ENCODE results near the gene KPNA5. TPM values are rescaled to one million over a fixed set of nuclear protein-coding genes. Genes with fewer than 3 reads are reported as not detected.

KPNA5 gene
- total RNA-seq, 1 experiment from 2014 or later: 8.6 TPM

GRCh38 chr6:116764961-116765841, 84.2 kb downstream of the KPNA5 start, which contains the start of gene FAM162B:
TSS of gene FAM162B (minus strand) at chr6:116765719. CDS start at chr6:116765576, 143 bp downstream.
- in situ Hi-C loops (cut with HindIII; ENCODE audit: low pct_unique_long_range_greater_than_20kb, low sequenced_read_pairs): no loop called here
- no peak for DNase-seq (ENCODE audit: low read depth, low spot score)

DNA sequence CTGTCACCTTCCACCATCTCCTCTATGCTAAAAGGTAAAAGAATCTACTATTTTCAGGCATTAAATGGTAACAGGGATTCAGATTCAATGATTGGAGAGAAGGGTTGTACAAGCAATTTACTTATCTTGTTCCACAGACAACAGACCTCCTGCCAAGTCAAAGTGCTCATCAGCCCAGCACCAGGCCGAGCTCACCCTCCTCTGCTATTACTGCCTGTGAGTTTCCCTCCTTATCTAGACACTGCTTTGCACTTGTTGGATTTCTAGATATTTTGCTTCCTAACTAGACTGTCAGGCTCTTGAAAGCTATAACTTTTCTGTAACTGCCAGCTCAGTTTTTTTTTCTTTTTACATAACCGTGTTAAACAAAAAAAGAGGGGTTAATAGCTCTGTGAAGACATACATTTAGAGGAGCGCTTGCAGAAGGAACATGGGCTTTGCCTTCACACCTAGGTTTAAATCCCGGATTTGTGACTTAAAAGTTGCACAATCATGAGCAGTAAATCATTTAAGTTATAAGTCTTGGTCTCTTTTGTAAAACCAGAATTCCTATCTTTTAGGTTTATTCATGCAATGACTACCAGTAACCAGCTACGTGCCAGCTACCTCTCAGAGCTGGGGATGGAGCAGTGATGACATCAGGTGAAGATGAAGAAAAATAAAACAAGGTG, 85.6 kb downstream of the KPNA5 start:
- DNase-seq (ENCODE audit: low read depth, low spot score): no peak
- in situ Hi-C loops (cut with HindIII; ENCODE audit: low pct_unique_long_range_greater_than_20kb, low sequenced_read_pairs): no loop called here

DNA sequence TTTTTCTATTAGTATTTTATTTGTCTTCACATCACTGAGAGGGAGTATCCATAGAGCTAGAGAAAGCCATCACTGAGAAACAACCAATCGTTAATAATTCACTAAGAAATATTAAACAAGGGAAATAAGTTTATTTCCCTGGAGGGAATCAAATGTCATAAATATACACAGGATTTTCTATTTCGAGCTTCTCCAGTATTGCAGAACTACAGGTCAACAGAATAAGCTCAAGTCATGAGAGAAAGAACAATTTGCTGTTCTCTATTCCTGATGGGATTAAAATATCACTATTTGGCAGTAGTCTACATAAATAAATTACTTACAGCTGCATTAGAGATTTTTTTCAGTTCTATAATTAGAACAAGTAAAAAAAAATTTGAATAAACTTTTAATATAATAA, 86.7 kb downstream of the KPNA5 start:
- no peak for DNase-seq (ENCODE audit: low read depth, low spot score)
- in situ Hi-C loops (cut with HindIII; ENCODE audit: low pct_unique_long_range_greater_than_20kb, low sequenced_read_pairs): no loop called here

DNA sequence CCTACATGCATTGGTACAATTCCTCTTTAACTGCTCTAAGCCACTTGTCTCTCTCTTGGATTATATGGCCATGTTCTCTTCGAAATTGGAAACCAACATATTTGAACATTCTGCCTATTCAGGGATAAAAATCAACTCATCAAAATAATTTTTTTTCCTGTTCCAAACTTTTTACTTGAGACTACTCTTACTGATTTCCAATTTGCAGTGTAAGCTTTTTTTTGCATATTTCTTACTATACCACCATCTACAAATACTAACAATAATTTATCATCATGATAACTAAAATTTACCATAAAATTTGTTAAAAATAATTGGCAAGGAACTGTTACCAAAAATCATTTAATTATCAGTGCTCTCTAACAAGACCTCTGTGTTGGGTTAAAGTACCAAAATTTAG, 91.4 kb downstream of the KPNA5 start:
- in situ Hi-C loops (cut with HindIII; ENCODE audit: low pct_unique_long_range_greater_than_20kb, low sequenced_read_pairs): no loop called here
- no peak for DNase-seq (ENCODE audit: low read depth, low spot score)

GRCh38 chr6:116773886-116774285, 92.9 kb downstream of the KPNA5 start:
- in situ Hi-C loops (cut with HindIII; ENCODE audit: low pct_unique_long_range_greater_than_20kb, low sequenced_read_pairs): no loop called here
- DNase-seq (ENCODE audit: low read depth, low spot score): no peak

DNA sequence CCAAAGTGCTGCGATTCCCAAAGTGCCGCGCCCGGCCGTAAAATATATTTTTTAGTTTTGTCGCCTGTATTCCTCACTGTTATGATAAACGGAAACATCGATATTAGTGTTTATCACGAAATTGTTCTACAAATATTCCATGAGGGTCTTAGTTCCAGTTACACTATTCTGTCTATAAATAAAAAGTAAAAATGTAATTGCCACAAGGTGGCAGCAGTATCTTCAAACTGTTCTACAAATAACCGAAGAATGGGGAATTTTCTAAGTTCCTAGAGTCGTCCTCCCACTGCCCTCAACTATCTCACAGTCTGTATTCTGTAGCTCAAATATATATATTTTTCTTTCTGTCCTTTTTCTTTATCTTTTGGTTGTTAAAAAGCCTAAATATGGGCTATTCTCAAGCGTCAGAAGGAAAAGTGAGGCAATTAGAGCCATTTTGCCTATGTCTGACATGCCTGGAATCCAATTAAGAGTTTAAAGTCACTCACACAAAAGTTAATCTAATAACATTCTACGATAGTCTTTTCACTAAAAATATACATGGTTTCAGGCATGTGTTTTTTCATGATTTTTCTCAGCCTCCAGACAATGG, 98.7 kb downstream of the KPNA5 start:
- in situ Hi-C loops (cut with HindIII; ENCODE audit: low pct_unique_long_range_greater_than_20kb, low sequenced_read_pairs): no loop called here
- peak; percentile 66 for DNase-seq (ENCODE audit: low read depth, low spot score)

DNA sequence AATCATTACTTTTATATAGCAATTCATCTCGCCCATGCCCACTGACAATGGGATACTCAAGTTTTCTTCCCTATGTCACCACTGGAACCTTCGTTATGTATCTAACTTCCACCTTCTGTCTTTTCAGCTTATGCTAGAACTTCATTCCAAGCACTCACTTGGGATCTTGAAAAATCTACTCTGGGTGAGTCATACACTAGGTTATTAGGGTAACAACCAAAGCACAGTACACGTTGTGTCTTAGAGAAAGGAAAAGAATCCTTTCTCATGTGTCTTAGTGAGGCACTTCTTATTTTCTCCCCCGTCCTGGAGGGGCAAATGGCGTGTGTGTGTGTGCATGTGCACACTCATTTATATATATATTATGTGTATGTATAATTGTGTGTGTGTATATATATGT, 102.8 kb downstream of the KPNA5 start:
- DNase-seq (ENCODE audit: low read depth, low spot score): no peak
- in situ Hi-C loops (cut with HindIII; ENCODE audit: low pct_unique_long_range_greater_than_20kb, low sequenced_read_pairs): no loop called here

Other genes with a start within 250 kb of the KPNA5 start
- gene CALHM6, start 219.8 kb upstream of the KPNA5 start, total RNA-seq (2014; rRNA removed; shearing (Covaris generic)): 0.56 and 2.1 TPM in 2 replicates
- gene CALHM5, start 169.6 kb upstream of the KPNA5 start, total RNA-seq (2014; rRNA removed; shearing (Covaris generic)): 0.05 TPM in 1 of 2 replicates, not detected in the other
- 0.21 TPM in 1 of 2 replicates, not detected in the other for gene TRAPPC3L, start 135.5 kb upstream of the KPNA5 start, total RNA-seq (2014; rRNA removed; shearing (Covaris generic))
- 0.16 TPM in 1 of 2 replicates, not detected in the other for gene CALHM4, start 127.5 kb upstream of the KPNA5 start, total RNA-seq (2014; rRNA removed; shearing (Covaris generic))
- 53.8 and 57.2 TPM in 2 replicates for gene RWDD1, start 109.7 kb upstream of the KPNA5 start, total RNA-seq (2014; rRNA removed; shearing (Covaris generic))
- gene RSPH4A, start 64.7 kb upstream of the KPNA5 start, total RNA-seq (2014; rRNA removed; shearing (Covaris generic)): 0.21 TPM in 1 of 2 replicates, not detected in the other
- gene ZUP1, start 12.4 kb upstream of the KPNA5 start, total RNA-seq (2014; rRNA removed; shearing (Covaris generic)): 14.1 and 15.9 TPM in 2 replicates
- gene FAM162B, start 84.5 kb downstream of the KPNA5 start, total RNA-seq (2014; rRNA removed; shearing (Covaris generic)): not detected in 2 replicates
- gene GPRC6A, start 147.9 kb downstream of the KPNA5 start, total RNA-seq (2014; rRNA removed; shearing (Covaris generic)): not detected in 2 replicates
- gene RFX6, start 196.0 kb downstream of the KPNA5 start, total RNA-seq (2014; rRNA removed; shearing (Covaris generic)): 0.08 TPM in 1 of 2 replicates, not detected in the other